NCI-H2081 (cell line): ENCODE measurements around the gene HOXB3.
A peak's percentile ranks its signal among the peaks of the same experiment; 100 is the strongest.

Experiments
- DNase-seq, 2 experiments: peaks; one replicate each; lab custom pipeline; 2025; lab: John Stamatoyannopoulos, UW

Gene HOXB3

DNA sequence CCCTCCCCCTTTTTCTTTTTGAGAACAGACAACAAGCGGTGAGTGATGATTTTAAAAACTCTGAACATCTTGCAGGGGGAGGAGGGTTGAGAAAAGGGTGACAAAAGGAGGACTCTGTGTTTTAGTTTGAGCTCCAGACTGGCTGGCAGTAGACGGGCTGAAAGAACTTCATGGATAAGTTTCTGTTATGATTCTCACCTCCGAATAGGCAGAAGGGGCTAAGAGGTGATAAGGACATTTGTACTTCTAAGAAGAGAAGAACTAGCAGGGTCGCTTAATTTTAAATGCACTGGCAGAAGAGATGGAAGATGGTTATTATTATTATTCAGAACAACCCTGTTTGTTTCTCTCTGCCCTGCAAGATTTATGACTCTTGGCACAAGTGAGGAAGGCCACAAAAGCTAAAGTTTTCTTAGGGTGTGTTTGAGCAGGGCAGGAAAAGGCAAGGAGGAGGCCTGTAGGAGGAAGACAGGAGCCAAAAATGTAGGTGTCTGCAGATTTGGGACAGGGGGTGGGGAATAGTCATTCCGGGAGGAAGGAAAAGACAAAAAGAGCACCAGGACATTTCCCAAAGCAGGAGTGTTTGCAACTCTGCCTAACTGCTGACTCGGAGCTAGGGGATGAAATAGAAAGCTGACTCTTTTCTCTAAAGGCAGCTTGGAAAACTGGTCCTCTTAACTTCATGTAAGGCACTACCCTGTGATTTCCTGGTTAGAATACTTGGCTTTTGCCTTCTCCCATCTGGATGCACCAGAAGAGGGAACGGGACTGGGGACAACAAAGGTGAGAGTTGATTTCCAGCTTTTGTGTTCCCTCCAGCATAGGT lies 33.3 kb downstream of the HOXB3 start:
- no peak for DNase-seq

DNA sequence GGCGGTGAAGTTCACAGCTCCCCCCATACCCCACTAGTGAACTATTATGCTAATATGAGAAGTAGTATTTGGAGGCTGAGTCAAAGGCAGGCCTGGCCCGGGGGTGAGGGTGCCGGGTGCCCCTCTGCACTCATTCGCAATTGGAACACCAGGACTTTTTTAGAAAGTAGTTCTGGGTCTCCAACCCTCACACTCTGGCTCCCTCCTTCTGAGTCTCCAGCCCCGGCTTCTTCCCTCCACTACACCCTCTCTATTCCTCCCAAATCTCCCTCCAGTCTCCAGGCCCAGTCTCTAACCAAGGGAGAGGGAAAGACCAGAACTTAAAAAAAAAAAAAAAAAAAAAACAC lies 33.8 kb downstream of the HOXB3 start:
- no peak for DNase-seq

DNA sequence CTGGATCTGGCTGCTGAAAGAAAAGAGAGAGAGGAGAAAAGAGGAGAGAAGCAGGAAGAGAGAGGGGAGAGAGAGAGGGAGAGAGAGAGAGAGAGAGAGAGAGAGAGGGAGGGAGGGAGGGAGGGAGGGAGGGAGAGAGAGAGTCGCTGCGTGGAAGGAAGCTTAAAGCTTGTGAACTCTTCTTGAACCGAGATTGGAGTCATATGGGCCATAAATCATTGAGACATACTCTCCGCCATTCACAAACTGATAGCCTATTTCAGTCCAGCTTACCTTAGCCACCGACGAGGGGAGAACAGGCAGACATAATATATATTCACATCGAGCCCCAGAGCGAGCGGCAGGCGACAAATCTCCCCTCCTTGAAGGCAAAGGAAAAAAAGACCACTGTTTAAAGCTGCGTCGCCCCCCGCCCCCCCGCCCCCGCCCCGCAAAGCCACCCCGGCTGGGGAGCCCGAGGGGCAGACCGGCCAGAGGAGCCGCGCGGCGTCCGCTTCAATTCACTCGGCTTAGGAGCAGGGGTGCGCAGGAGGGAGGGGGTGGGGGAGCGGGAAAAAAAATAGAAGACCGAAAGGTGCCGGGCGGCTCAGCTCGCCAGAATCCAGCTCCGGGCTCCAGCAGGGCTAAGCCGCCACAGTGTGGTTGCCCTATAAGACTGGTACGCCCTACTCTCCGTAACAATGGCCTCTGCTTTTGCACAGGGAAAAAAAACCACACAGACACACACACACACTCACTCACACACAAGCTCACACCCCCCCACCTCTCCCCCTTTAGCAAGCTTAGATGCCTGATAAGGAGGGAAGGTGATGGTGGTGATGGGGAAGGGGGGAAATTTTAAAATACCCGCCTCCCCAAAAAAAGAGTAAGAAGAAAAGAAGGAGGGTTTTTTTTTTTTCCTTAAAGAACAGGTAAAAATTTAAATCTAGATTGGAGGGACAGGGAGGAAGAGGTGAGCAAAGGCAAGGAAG lies 34.5 kb downstream of the HOXB3 start:
- DNase-seq = peak; percentile 70 to 87

DNA sequence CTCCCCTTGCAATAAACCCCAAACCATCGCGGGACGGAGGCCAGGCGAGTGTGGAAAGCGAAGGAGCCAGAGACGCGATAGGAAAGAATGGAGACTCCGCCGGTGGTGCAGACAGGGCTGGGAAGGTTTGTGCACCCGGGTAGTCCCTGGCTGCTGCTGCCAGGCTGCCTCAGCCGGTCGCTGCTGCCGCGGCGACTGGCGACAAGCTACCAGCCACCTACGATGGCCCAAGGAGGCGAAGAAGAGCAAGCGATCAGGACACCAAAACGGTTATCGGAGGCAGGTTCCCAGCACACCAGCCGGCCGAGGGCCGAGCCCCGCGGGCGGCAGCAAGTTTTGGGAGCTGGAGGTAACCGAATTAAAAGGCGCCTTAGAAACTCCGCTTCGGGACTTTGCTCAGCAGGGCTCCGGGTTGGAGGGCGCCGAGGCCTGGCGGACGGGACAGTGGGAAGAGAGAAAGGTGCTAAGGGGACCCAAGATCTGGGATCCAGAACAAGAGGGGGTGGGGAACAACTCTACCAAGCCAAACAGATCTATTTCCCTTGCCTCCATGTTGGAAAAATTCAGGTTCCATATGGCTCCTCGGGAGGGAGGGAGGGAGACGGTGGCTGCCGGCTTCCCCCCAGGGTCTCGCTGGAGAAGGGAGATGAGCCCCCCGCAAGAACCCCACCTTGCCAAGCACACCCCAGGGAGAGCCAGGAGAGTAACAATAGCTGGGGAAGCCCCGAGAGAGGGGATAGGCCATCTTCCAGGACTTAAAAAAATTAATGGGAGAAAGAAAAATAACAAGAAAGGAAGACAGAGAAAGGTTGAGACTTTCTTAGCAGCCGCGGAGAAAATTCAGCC lies 35.4 kb downstream of the HOXB3 start:
- DNase-seq = no peak

DNA sequence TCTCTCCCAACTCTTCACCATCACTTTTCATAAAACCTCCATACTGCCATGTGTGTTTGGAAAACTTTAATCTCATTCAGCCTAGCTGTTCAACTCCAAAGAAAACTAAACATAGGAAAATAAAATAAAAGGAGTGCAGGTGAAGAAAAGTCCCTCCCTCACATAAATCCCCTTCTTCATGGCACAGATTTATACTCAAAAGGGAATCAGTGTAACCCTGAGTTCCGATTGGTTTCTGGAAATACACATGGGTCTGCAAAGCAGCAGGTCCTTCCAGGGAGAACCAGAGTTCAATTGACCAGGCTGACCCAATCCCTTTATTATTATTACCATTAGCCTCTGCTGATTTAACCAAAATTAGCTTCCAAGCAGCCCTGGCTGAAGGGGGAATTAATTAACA lies 36.2 kb downstream of the HOXB3 start:
- no peak for DNase-seq

GRCh38 chr17:48553190-48553547 lies 36.9 kb downstream of the HOXB3 start:
- DNase-seq = no peak

- DNase-seq = peak in 1 of 2 experiments; percentile 80
Measured at GRCh38 chr17:48552466-48553189, 37.4 kb downstream of the HOXB3 start.

DNA sequence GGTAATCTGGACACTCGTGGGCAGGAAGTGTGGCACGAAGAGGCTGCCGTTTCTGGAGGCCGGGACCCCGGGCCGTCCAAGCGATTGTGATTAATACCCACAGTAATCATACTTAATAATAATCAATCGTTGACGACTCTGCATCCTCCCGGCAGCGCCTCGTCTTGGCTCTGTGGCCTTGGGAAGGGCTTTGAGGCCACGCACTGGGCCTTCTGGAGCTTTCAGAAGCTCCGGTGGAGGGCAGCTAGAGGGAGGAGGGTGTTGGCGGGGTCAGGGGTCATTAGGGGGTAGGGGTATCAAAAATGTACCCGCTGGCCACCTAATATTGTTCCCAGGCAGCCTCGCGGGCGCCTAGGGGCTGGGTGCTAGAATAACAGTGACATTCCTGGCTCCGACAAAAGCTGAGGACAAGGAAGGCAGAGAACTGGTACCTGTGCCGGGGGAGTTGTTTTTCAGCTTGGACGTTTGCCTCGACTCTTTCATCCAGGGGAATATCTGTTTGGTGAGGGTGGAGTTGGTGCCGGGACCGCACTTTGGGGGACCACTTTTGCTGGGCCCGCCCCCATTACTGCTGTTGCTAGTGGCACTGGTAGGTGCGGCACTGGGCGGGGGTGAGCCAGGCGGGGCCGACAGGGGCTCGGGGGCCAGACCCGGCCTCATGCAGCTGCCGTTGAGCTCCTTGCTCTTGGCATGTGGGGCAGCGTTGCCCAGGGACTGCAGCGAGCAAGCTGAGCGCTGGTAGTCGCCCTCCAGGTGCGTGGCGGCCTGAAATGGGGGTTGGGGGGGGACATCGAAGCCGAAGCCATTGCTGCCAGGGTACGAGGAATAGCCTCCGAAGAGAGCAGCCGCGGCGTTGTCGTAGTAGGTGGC lies 38.2 kb downstream of the HOXB3 start:
- DNase-seq = peak; percentile 80 to 91

GRCh38 chr17:48551214-48551555 lies 38.9 kb downstream of the HOXB3 start:
- DNase-seq = no peak

- peak in 1 of 2 experiments; percentile 70 for DNase-seq
Measured at GRCh38 chr17:48550502-48551213, 39.4 kb downstream of the HOXB3 start.

GRCh38 chr17:48549914-48550501 lies 40.0 kb downstream of the HOXB3 start:
- DNase-seq = no peak

- no peak for DNase-seq
Measured at GRCh38 chr17:48549281-48549630, 40.8 kb downstream of the HOXB3 start.

GRCh38 chr17:48548523-48549280 lies 41.3 kb downstream of the HOXB3 start:
- no peak for DNase-seq

- peak in 1 of 2 experiments; percentile 46 for DNase-seq
Measured at GRCh38 chr17:48547808-48548522, 42.1 kb downstream of the HOXB3 start.

DNA sequence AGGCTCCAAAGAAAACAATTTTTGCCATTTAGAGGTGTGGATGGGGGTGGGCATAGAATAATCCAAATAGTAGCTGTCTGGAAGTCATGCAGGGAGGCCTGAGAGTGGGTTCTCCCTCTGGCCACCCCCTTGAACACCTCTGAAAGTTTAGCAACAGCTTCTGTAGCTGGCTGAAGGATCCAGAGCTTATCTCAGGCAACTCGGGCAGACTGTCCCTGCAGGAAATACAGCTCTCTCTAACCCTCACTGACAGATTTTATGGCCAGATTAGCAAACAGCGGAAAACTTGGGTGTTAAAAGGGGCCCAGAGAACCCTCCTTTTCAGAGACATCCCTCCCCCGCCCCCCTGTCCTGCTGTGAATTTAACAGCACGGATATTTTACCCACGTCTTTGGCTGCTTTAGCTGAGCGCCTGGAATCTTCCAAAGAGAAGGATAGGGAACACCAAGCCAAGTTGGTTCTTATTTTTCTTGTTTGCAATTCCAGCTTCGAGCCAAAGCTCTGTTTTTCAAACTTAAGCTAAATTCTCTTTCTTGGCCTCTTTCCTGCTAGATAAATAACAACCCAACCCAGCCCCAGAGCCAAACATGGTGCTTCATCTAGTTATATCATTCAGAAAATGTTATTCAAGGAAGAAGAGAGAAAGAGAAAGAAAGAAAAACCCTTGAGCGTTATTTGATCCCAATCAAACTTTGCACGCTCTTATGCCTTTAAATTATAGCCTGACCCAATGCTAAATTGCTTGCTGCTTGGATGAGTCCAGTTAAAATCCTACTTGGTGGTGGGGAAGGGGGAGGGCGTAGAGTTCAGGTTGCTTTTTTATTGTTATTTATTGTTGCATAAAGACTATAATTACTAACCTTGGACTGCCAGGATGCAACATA lies 42.9 kb downstream of the HOXB3 start:
- DNase-seq = peak; percentile 82 to 95

- no peak for DNase-seq
Measured at GRCh38 chr17:48546137-48546923, 43.7 kb downstream of the HOXB3 start.
